HFFc6 (cell line): ENCODE data around the gene AP2B1. TPM values are rescaled to one million over a fixed set of nuclear protein-coding genes. Genes with fewer than 3 reads are reported as not detected.

Experiments
- DNase-seq: peaks from one replicate; pipeline ENCODE4 v3.0.0-alpha.2; 2018
- H3K27ac Mint-ChIP-seq: 2 replicates; pipeline ENCODE4 v1.8.0; 2020; ENCODE audit warnings: mild to moderate bottlenecking, mixed read lengths
- H3K27me3 Mint-ChIP-seq: 2 replicates; pipeline ENCODE4 v1.8.0; 2021; ENCODE audit warnings: mild to moderate bottlenecking, moderate library complexity, mixed read lengths; ENCODE audit not compliant: insufficient read depth
- H3K36me3 Mint-ChIP-seq: 2 replicates; pipeline ENCODE4 v1.8.0; 2021; ENCODE audit warnings: low read depth, mixed read lengths
- H3K4me1 Mint-ChIP-seq: 2 replicates; pipeline ENCODE4 v1.8.0; 2020; ENCODE audit warnings: low read depth, mixed read lengths
- H3K4me3 Mint-ChIP-seq: 2 replicates; pipeline ENCODE4 v1.8.0; 2020; ENCODE audit warnings: mild to moderate bottlenecking, moderate library complexity, mixed read lengths
- H3K9me3 Mint-ChIP-seq: 2 replicates; pipeline ENCODE4 v1.8.0; 2020; ENCODE audit warnings: mild to moderate bottlenecking, mixed read lengths
- total RNA-seq, 6 experiments: library from RNA; stranded (reverse); fragmentation: NEBNext Ultra II Directional; extraction: Animal tissue kit (Norgen Biotek cat#: 25700); gene quantifications; 2 replicates in 1 of 6; 3 replicates in 5 of 6; pipeline ENCODE4 v1.2.3, GENCODE V29; 2021
- TF ChIP-seq, protein P1 (sequence below): fragments of 200-600 bp; sonication (generic); IDR thresholded peaks from 2 replicates; pipeline ENCODE4 v1.5.0; 2021; ENCODE audit warnings: antibody characterized with exemption, mild to moderate bottlenecking

The AP2B1 gene
- total RNA-seq, 6 experiments from 2014 or later: 168 to 196 (median 182) TPM

DNA sequence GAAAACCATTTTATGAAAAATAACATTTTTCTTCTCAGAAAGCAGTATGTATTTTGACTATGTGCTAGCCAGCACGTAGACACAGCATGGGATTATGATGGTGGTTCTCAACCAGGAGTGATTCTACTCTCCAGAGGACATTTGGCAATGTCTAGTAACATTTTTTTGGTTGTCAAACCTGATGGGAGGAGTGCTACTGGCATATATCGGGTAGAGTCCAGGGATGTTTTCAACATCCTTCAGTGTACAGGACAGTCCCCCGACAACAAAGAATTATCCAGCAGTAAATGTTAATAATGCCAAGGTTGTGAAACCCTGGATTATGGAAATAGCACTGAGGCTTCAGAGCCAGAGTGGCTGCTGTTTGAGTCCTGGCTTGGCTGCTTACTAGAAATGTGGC lies 27.7 kb downstream of the AP2B1 start:
- DNase-seq: no peak
- Mint-ChIP-seq H3K36me3 (peaks cover 6% of the 10 kb centered on the region; the same call in 1 of the 2 replicates), H3K4me1 (no peaks in the 10 kb centered on the region), H3K4me3 (no peak overlapping the region), H3K27me3 (peaks cover 2% of the 10 kb centered on the region; the same call in 1 of the 2 replicates), H3K27ac (no peak overlapping the region), H3K9me3 (no peaks in the 10 kb centered on the region)
- TF ChIP-seq, protein P1, sequence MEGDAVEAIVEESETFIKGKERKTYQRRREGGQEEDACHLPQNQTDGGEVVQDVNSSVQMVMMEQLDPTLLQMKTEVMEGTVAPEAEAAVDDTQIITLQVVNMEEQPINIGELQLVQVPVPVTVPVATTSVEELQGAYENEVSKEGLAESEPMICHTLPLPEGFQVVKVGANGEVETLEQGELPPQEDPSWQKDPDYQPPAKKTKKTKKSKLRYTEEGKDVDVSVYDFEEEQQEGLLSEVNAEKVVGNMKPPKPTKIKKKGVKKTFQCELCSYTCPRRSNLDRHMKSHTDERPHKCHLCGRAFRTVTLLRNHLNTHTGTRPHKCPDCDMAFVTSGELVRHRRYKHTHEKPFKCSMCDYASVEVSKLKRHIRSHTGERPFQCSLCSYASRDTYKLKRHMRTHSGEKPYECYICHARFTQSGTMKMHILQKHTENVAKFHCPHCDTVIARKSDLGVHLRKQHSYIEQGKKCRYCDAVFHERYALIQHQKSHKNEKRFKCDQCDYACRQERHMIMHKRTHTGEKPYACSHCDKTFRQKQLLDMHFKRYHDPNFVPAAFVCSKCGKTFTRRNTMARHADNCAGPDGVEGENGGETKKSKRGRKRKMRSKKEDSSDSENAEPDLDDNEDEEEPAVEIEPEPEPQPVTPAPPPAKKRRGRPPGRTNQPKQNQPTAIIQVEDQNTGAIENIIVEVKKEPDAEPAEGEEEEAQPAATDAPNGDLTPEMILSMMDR: no peak

DNA sequence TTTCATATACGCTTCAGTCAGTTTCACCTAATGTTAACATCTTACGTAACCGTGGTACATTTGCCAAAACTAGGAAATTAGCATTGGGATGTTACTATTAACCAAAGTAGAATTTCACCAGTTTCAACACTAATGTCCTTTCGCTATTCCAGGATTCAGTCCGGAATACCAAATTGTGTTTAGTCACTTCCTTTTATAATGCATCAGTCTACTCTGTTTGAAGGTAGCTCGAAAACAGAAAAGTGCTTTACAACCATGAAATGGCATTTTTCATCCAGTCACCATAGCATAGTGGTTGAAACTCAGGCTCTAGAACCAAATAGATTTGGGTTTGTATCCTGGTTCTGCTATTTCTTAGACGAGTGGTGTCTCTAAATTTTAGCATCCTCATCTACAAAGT lies 29.4 kb downstream of the AP2B1 start:
- TF ChIP-seq, protein P1: no peak
- Mint-ChIP-seq H3K4me3 (no peak overlapping the region), H3K27me3 (peaks cover 2% of the 10 kb centered on the region; the same call in 1 of the 2 replicates), H3K27ac (no peak overlapping the region), H3K4me1 (no peaks in the 10 kb centered on the region), H3K36me3 (peaks cover 1% of the 10 kb centered on the region; the same call in 1 of the 2 replicates), H3K9me3 (no peaks in the 10 kb centered on the region)
- DNase-seq: no peak

DNA sequence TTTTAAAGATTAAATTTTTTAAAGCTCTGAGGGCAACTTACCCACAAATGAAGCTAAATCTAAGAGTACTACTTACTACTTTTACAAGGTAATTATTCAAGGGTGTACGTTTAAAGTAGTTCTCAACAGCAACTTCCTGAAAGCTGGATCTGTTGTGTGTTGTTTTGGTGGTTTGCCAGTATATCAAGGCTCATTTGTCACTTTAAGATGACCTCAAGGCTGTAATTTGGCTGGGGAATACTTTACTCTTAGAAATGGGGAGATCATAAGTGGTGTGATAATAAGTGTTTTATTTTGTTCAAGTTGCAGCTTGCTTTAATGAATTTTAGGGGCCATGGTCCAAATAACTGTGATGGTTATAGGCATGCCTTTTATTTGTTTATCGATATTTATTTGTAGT lies 30.4 kb downstream of the AP2B1 start:
- no peak overlapping the region for H3K4me3 Mint-ChIP-seq
- H3K9me3 Mint-ChIP-seq: no peaks in the 10 kb centered on the region
- TF ChIP-seq, protein P1: no peak
- no peaks in the 10 kb centered on the region for H3K4me1 Mint-ChIP-seq
- peaks cover 2% of the 10 kb centered on the region; the same call in 1 of the 2 replicates for H3K27me3 Mint-ChIP-seq
- H3K36me3 Mint-ChIP-seq: no peaks in the 10 kb centered on the region
- DNase-seq: no peak
- H3K27ac Mint-ChIP-seq: no peak overlapping the region

DNA sequence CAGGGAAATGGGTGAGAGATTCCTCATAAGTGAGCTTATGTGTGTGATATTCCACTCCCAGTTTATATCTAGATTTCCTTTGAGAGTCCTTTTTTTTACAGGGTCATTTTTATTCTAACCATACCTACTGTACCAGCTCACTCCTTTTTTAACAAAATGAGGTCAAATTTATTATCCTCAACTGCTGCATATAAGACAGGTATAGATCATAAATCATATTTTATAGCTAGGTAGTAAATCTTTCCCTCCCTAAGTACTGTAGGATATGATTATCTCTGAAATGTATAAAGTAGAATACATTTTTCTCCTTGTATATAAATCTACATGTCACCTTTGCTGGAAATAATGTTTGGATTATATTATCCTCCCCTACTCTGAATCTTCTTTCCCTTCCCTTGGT lies 31.5 kb downstream of the AP2B1 start:
- Mint-ChIP-seq H3K4me1 (no peaks in the 10 kb centered on the region), H3K27me3 (peaks cover 2% of the 10 kb centered on the region; the same call in 1 of the 2 replicates), H3K27ac (no peak overlapping the region), H3K4me3 (no peak overlapping the region), H3K9me3 (no peaks in the 10 kb centered on the region), H3K36me3 (no peaks in the 10 kb centered on the region)
- DNase-seq: no peak
- TF ChIP-seq, protein P1: no peak

DNA sequence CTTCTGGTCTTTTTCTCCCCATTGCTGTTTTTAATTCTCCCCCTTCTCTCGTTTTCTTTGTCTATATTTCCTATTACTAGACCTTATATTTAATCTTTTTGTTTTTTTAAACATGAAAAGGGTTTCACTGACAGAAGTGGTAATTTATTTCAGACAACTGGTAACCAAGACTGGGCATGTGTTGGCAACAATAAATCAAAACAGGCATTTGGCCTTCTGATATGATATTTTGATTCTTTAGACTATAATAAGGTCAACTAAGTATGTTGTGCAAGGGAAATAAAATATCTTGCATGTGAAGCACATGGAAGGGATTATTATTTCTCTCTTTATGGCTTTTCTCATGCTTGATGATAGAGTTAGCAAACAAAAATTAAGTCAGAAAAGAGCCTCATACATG lies 34.6 kb downstream of the AP2B1 start:
- DNase-seq: no peak
- TF ChIP-seq, protein P1: no peak
- no peaks in the 10 kb centered on the region for H3K9me3 Mint-ChIP-seq
- peaks cover 7% of the 10 kb centered on the region for H3K36me3 Mint-ChIP-seq
- no peak overlapping the region for H3K27ac Mint-ChIP-seq
- peaks cover 2% of the 10 kb centered on the region; the same call in 1 of the 2 replicates for H3K27me3 Mint-ChIP-seq
- H3K4me1 Mint-ChIP-seq: no peaks in the 10 kb centered on the region
- no peak overlapping the region for H3K4me3 Mint-ChIP-seq

DNA sequence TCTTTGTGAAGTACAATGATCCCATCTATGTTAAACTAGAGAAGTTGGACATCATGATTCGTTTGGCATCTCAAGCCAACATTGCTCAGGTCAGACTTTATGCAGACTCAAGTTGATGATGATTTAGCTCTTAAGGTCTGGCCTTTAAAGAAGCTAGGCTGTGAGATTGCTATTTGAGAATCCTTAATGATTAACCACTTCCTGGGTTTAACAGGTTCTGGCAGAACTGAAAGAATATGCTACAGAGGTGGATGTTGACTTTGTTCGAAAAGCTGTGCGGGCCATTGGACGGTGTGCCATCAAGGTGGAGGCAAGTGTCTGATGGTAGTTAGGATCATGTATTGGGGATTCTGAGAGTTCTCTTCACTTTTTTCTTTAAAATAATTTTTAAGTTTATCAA lies 40.3 kb downstream of the AP2B1 start:
- Mint-ChIP-seq H3K4me1 (peaks cover 16% of the 10 kb centered on the region), H3K36me3 (peaks cover 20% of the 10 kb centered on the region), H3K27ac (no peak overlapping the region), H3K27me3 (no peaks in the 10 kb centered on the region), H3K4me3 (no peak overlapping the region), H3K9me3 (no peaks in the 10 kb centered on the region)
- DNase-seq: no peak
- TF ChIP-seq, protein P1: no peak
